Chondrocyte (in vitro differentiated cells): Measurements from ENCODE around the gene GABBR2. TPM values are rescaled to one million over a fixed set of nuclear protein-coding genes. Genes with fewer than 3 reads are reported as not detected.

Experiments
- DNase-seq: peaks from one replicate; pipeline ENCODE4 v3.0.0; 2021; ENCODE audit warnings: mixed read lengths, low spot score
- H3K27ac Mint-ChIP-seq: one replicate; pipeline ENCODE4 v1.8.0; 2021; ENCODE audit warnings: mild to moderate bottlenecking, moderate library complexity, mixed read lengths; ENCODE audit not compliant: unreplicated experiment
- H3K27me3 Mint-ChIP-seq: 2 replicates; pipeline ENCODE4 v1.8.0; 2021; ENCODE audit warnings: low read depth, mixed read lengths
- H3K36me3 Mint-ChIP-seq: 2 replicates; pipeline ENCODE4 v1.8.0; 2021; ENCODE audit warnings: low read depth, mixed read lengths
- H3K4me1 Mint-ChIP-seq: 2 replicates; pipeline ENCODE4 v1.8.0; 2021; ENCODE audit warnings: low read depth, mild to moderate bottlenecking, mixed read lengths
- H3K4me3 Mint-ChIP-seq: one replicate; pipeline ENCODE4 v1.8.0; 2021; ENCODE audit warnings: mild to moderate bottlenecking, moderate library complexity, mixed read lengths; ENCODE audit not compliant: unreplicated experiment
- H3K9me3 Mint-ChIP-seq: 2 replicates; pipeline ENCODE4 v1.8.0; 2021; ENCODE audit warnings: low read depth, mixed read lengths
- total RNA-seq: library from RNA; stranded (reverse); gene quantifications from 3 replicates; pipeline ENCODE4 v1.2.1, GENCODE V29; 2021
- TF ChIP-seq, protein P1 (sequence below): fragments of 200-600 bp; sonication (generic); IDR thresholded peaks from 2 replicates; pipeline ENCODE4 v1.5.0; 2021; ENCODE audit warnings: antibody characterized with exemption, mild to moderate bottlenecking, moderate library complexity

Gene GABBR2
- total RNA-seq, 1 donor from 2014 or later, result 0.12 TPM

DNA sequence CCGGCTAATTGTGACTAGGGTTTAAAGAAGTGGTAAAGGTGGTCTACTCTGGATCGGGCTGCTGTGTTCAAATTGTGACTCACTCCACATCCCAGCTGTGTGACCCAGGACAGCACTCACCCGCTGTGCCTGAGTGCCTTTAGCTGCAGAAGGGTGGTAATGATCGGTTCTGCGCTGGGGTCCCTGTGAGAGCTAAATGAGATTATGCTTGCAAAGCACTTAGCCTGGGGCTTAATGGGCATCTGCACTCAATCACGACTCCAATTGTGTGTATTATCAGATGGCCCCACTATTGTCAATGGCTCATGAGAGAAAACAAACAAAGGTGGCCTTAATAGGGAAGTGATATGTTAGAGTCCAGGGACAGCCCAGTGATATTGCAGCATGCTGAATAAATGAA lies 428.2 kb downstream of the GABBR2 start:
- Mint-ChIP-seq H3K9me3 (no peaks in the 10 kb centered on the region), H3K36me3 (peaks cover 1% of the 10 kb centered on the region), H3K4me3 (no peak overlapping the region), H3K27me3 (peaks cover 58% of the 10 kb centered on the region), H3K4me1 (no peaks in the 10 kb centered on the region), H3K27ac (no peak overlapping the region)
- TF ChIP-seq, protein P1, sequence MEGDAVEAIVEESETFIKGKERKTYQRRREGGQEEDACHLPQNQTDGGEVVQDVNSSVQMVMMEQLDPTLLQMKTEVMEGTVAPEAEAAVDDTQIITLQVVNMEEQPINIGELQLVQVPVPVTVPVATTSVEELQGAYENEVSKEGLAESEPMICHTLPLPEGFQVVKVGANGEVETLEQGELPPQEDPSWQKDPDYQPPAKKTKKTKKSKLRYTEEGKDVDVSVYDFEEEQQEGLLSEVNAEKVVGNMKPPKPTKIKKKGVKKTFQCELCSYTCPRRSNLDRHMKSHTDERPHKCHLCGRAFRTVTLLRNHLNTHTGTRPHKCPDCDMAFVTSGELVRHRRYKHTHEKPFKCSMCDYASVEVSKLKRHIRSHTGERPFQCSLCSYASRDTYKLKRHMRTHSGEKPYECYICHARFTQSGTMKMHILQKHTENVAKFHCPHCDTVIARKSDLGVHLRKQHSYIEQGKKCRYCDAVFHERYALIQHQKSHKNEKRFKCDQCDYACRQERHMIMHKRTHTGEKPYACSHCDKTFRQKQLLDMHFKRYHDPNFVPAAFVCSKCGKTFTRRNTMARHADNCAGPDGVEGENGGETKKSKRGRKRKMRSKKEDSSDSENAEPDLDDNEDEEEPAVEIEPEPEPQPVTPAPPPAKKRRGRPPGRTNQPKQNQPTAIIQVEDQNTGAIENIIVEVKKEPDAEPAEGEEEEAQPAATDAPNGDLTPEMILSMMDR, result no peak
- no peak for DNase-seq

DNA sequence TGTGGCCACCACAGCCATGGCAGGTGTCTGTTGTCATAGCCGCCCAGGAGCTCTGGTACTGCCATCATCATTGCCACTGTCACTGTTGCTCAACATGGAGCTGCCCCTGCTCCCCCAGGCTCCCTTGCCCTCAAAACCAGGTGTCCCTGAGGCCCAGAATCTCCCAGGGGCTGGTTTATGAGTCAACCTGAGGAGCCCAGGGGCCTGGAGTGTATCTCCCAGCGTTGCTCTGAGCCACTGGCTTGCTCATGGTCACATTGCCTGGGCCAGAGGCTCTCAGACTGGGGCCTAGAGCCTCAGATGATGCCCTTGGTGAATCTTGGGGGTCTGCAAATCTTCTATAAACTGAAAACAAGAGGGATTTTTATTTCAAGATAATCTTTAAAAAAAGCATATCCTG lies 428.6 kb downstream of the GABBR2 start:
- Mint-ChIP-seq H3K4me1 (no peaks in the 10 kb centered on the region), H3K27ac (no peak overlapping the region), H3K9me3 (no peaks in the 10 kb centered on the region), H3K36me3 (peaks cover 1% of the 10 kb centered on the region), H3K27me3 (peaks cover 60% of the 10 kb centered on the region), H3K4me3 (no peak overlapping the region)
- no peak for DNase-seq
- TF ChIP-seq, protein P1, result no peak

DNA sequence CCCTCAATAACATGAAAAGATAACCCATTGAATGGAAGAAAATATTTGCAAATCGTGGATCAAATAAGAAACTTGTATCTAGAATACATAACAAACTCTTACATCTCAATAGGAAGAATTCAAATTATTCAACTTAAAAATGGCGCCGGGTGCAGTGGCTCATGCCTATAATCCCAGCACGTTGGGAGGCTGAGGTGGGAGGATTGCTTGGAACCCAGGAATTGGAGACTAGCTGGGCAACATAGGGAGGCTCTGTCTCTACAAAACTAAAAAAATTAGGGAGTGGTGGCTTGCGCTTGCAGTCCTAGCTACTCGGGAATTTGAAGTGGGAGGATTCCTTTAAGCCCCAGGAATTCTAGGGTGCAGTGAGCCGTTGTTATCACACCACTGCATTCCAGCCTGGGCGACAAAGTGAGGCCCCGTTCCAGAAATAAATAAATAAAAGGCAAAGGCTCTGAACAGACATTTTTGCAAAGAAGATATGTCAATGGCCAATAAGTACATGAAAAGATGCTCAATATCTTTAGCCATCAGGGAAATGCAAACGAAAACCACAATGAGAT lies 431.7 kb downstream of the GABBR2 start:
- no peak for DNase-seq
- Mint-ChIP-seq H3K27me3 (peaks cover 50% of the 10 kb centered on the region), H3K4me1 (no peaks in the 10 kb centered on the region), H3K36me3 (peaks cover 1% of the 10 kb centered on the region), H3K4me3 (no peak overlapping the region), H3K27ac (no peak overlapping the region), H3K9me3 (no peaks in the 10 kb centered on the region)
- TF ChIP-seq, protein P1, result no peak

DNA sequence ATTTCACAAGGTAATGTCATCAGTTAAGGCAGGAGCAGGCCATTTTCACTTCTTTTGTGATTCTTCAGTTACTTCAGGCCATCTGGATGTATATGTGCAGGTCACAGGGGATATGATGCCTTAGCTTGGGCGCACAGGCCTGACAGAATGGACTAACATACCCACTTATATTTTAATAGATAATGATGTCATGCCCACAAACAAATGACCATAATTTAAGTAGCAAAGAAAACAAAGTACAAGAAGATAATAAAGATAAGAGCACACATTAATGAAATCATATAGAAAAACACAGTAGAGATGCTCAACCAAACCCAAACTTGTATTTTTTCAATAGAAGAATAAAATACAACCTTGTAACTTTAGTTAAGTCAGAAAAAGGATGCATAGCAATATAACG lies 433.6 kb downstream of the GABBR2 start:
- H3K36me3 Mint-ChIP-seq, result peaks cover 1% of the 10 kb centered on the region
- H3K27me3 Mint-ChIP-seq, result peaks cover 36% of the 10 kb centered on the region
- H3K9me3 Mint-ChIP-seq, result no peaks in the 10 kb centered on the region
- no peak for DNase-seq
- no peak overlapping the region for H3K4me3 Mint-ChIP-seq
- H3K27ac Mint-ChIP-seq, result no peak overlapping the region
- H3K4me1 Mint-ChIP-seq, result peaks cover 9% of the 10 kb centered on the region
- TF ChIP-seq, protein P1, result no peak

DNA sequence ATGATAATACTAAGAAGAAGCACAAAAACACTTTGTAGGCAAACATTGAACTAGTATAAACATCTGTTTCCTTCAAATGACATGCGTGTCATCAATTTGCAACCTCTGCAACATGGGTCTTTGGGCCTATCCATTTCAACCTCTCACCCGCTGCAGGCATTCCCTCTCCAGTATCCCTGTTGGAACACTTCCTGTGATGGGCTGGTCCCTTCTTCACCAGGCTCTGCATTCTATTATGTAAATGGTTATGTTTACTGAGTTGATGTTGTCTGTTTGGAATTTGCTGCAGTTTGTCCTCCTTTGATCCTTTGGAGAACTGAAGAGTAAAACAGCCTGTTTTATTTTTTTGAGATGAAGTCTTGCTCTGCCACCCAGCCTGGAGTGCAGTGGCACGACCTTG lies 436.7 kb downstream of the GABBR2 start:
- H3K27ac Mint-ChIP-seq, result no peak overlapping the region
- DNase-seq, result no peak
- TF ChIP-seq, protein P1, result no peak
- no peaks in the 10 kb centered on the region for H3K9me3 Mint-ChIP-seq
- H3K36me3 Mint-ChIP-seq, result peaks cover 1% of the 10 kb centered on the region
- H3K4me1 Mint-ChIP-seq, result peaks cover 9% of the 10 kb centered on the region
- no peak overlapping the region for H3K4me3 Mint-ChIP-seq
- H3K27me3 Mint-ChIP-seq, result peaks cover 16% of the 10 kb centered on the region
